Fibroblast of the aortic adventitia (primary cell): ENCODE data around the gene TMEM131L. TPM values are rescaled to one million over a fixed set of nuclear protein-coding genes. Genes with fewer than 3 reads are reported as not detected.
"Not testable (repeated sequence)": the region's sequence is repeated elsewhere in the genome, so short reads cannot be mapped to it uniquely, and the experiment has no call there.

Source experiments
- DNase-seq: peaks from one replicate; pipeline ENCODE4 v3.0.0-alpha.2; 2010; ENCODE audit warnings: low read depth
- H3K4me3 ChIP-seq: 2 replicates; pipeline ENCODE4 v1.5.1; 2011; ENCODE audit warnings: low read depth, mild to moderate bottlenecking, control low read depth, low read length, moderate library complexity
- total RNA-seq: library from RNA; depleted of rRNA; stranded (reverse); fragments of >200 nt; gene quantifications from 2 replicates; pipeline ENCODE4 v1.2.3, GENCODE V29; 2012; ENCODE audit warnings: low replicate concordance
- TF ChIP-seq, protein P1 (sequence below): IDR thresholded peaks from 2 replicates; pipeline ENCODE4 v1.5.1; 2011; ENCODE audit warnings: mild to moderate bottlenecking, low read length, control low read depth, inconsistent platforms; ENCODE audit not compliant: insufficient read depth

Gene TMEM131L
- total RNA-seq, 1 donor, result 10.8 TPM

DNA sequence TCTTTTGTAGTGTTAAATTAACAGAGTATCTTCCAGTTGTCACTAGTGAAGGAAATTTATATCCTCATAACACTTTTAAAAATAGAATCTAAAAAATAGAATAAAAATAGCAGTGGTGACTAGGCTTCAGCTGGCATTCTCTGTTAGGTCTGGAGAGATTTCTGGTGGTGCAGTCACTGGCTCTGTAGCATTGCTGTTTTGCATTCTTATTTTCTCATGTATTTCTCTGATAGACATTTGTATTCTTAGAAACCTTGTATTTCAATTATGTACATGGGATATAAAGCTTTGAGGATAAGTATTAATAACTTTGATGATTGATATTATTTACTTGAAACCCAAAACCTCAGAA, 87.6 kb downstream of the TMEM131L start:
- no peak for DNase-seq
- no peak overlapping the region for H3K4me3 ChIP-seq
- TF ChIP-seq, protein P1, sequence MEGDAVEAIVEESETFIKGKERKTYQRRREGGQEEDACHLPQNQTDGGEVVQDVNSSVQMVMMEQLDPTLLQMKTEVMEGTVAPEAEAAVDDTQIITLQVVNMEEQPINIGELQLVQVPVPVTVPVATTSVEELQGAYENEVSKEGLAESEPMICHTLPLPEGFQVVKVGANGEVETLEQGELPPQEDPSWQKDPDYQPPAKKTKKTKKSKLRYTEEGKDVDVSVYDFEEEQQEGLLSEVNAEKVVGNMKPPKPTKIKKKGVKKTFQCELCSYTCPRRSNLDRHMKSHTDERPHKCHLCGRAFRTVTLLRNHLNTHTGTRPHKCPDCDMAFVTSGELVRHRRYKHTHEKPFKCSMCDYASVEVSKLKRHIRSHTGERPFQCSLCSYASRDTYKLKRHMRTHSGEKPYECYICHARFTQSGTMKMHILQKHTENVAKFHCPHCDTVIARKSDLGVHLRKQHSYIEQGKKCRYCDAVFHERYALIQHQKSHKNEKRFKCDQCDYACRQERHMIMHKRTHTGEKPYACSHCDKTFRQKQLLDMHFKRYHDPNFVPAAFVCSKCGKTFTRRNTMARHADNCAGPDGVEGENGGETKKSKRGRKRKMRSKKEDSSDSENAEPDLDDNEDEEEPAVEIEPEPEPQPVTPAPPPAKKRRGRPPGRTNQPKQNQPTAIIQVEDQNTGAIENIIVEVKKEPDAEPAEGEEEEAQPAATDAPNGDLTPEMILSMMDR, result no peak

DNA sequence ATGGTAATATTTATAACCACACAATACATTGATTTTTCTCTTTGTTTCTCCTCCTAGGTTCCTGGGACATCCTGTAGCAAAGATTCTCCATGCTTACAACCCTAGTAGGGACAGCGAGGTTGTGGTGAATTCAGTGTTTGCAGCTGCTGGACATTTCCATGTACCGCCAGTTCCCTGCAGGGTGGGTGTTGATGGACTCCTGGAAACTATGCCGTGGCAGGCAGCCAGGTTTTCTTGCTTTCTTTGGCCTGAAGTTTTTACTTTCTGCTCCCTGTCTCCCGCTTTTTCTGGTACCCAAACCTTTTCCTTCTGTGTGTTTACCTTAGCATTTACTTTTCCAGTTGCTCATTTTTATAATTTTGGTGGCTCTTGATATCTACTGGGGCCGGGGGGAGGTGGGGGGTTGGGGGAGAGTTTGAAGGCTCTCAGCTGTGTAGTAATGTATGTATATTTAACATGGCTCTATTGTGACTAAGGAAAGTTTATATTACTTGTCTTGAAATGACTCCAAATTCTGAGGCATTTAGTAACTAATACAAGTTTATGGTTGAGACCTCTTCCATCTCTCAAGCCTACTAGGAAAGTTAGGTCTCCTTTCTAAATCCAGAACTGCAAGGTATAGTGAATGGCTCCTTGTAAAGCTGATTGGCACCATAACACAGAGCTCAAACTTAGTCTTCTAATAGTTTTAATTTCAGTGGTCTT, 89.7 kb downstream of the TMEM131L start:
- no peak overlapping the region for H3K4me3 ChIP-seq
- peak; percentile 91 for DNase-seq
- TF ChIP-seq, protein P1, result no peak

DNA sequence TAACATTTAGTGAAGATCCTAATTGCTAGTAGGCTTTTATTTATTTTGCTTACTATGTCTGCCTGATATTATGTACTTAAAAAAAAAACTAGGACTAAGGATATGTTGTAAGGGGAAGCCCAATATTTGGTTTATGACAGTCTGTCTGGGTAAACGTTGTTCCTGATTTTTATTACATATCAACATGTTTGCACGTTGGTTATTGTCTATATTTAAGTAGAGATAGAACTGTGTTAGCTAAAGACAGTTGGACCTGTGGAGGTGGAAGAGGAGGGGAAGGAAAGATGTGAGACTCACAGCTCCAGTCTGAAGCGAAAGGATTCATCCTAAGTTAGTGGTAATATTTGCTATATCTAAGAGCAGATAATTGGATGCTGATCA, 90.3 kb downstream of the TMEM131L start:
- H3K4me3 ChIP-seq, result no peak overlapping the region
- DNase-seq, result no peak
- TF ChIP-seq, protein P1, result no peak

DNA sequence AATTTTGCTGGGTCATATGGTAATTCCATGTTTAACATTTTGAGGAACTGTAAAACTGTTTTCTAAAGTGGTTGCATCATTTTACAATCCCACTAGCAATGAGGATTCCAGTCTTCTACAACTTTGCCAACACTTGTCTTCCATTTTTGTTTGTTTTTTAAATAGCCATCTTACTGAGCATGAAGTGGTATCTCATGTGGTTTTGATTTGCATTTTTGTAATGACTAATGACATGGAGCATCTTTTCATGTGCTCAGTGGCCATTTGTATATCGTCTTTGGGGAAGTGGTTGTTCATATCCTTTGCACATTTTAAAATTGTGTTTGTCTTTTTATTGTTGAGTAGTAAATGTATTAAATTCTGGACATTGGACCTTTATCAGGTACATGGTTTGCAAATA, 94.7 kb downstream of the TMEM131L start:
- TF ChIP-seq, protein P1, result no peak
- DNase-seq, result no peak
- H3K4me3 ChIP-seq, result no peak overlapping the region

DNA sequence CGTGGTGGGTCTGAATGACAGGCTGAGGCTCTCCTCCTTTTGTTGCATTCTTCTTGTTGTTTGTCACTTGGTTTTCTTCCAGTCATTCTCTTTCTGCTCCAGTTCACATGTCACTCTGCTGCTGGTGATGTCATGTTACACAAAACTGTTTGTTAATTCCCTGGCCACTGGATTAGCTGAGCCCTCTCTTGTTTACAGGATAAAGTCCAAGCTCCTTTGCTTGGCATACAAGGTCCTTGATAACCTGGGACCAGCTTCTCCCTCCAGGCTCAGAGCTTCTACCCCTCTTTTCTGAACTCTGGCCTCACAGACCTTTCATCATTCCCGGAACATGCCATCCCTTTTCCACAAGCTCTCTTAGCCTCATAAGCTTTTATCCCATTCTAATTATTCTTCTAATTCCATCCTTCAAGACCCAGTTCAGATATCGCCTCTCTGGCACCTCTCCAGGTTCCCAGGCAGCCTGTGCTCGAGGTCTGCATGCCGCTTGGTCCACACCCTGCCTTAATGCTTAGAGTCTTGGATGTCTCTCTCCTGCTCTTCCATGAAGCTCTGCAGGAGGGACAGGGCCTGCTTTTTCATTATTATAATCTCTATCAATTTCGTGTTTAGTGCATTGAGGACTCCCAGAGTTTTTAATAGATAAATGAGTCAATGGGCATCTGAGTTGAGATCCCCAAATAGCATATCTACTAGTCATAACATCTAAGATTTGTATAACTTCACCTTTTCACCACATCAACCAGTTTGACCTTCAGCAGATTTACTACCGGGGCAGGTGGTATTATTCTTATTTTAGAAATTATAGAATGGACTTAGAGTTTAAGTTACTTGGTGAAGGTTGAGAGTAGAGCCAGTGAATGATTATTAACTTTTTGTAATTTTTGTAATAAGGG, 98.7 kb downstream of the TMEM131L start:
- TF ChIP-seq, protein P1, result no peak
- DNase-seq, result peak; percentile 49
- H3K4me3 ChIP-seq, result no peak overlapping the region

DNA sequence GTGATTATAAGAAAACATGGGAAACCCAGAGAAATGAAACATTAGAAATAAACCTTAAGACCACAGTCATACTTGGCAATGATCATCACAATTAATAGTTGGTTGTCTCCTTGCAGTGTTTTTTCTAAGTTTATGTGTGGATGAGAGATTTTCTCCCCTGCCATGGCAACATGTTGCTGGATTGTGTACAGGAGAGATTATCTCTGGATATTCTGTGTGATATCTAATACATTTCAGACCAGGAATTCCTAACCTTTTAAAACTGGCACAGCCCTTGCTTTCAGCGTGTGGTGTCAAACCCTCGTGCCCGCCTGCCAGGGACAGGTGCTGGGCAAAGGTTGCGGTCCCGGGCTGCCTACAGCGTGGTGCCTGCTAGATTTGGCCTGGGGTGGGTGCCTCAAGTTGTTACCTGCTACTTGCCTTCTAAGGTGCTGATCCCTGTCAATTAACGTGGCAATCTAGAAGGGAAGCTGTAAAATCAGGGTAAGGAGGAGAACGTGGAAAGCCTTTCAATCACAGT, 100.5 kb downstream of the TMEM131L start:
- DNase-seq, result no peak
- H3K4me3 ChIP-seq, result no peak overlapping the region

DNA sequence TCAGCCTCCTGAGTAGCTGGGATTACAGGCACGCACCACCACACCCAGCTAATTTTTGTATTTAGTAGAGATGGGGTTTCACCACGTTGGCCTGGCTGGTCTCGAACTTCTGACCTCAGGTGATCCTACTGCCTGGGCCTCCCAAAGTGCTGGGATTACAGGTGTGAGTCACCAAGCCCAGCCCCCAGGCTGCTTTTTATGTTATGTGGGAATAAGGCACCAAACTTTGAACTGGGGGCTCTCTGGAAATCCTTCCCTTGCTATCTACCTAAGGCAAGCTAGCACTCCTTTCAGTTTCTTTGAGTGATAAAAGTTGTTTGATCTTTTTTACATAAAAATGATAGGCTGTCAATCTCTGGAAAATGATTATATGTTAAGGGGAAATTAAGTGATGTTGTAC, 101.5 kb downstream of the TMEM131L start:
- not testable (repeated sequence) for DNase-seq

More for the DNA sequence above, 100.5 kb downstream of the TMEM131L start:
- TF ChIP-seq, protein P1, result no peak

More for the DNA sequence above, 101.5 kb downstream of the TMEM131L start:
- H3K4me3 ChIP-seq, result not testable (repeated sequence)
